GM18868 (cell line): ENCODE results near the gene PFDN4.
"Not testable (repeated sequence)": the region's sequence is repeated elsewhere in the genome, so short reads cannot be mapped to it uniquely, and the experiment has no call there.

ENCODE experiments used
- ATAC-seq: cut with Tn5 transposase; IDR thresholded peaks from one replicate; pipeline ENCODE4 v1.9.1; 2021; ENCODE audit warnings: mild to moderate bottlenecking, moderate library complexity; ENCODE audit not compliant: unreplicated experiment

Gene PFDN4

GRCh38 chr20:54223285-54223684, 15.4 kb downstream of the PFDN4 start:
- no peak for ATAC-seq

DNA sequence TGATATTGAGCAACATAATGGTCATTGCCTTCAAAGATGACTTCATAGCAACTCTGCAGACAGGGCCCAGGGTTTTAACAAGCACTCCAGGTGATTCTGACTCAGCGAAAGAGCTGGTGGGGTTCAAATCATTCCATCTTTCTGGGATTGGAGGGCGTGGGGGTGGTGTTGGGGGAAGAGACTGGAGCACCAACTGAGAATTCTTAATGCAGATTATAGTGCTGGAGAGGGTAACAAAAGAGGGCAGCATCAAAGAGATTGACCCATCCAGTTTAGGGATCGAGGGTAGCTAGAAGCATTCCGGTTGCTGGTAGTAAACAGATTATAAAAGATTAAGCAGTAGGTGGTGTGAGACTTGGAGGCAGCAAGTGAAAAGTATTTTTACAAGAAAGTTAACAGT, 15.9 kb downstream of the PFDN4 start:
- no peak for ATAC-seq

GRCh38 chr20:54224642-54225041, 16.8 kb downstream of the PFDN4 start:
- ATAC-seq, result not testable (repeated sequence)

DNA sequence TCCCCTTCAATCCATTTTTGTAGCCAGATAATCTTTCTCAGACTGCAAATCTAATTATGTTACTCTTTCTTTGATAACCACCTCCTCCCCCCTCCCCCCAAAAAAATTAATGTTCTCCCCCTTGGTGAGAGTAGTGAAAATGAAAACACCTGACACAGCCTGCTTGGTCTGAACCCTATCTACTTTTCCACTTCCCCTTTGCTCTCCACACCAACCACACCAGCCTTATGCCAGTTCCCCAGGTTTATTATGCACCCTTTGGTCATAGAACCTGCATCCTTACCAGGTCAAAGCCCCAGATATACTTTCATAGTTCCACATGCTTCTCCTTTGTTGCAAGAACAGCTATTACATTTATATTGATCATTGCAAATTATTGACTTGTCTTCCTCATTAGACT, 19.4 kb downstream of the PFDN4 start:
- ATAC-seq, result peak; percentile 93

GRCh38 chr20:54227751-54228150, 19.9 kb downstream of the PFDN4 start:
- ATAC-seq, result no peak

DNA sequence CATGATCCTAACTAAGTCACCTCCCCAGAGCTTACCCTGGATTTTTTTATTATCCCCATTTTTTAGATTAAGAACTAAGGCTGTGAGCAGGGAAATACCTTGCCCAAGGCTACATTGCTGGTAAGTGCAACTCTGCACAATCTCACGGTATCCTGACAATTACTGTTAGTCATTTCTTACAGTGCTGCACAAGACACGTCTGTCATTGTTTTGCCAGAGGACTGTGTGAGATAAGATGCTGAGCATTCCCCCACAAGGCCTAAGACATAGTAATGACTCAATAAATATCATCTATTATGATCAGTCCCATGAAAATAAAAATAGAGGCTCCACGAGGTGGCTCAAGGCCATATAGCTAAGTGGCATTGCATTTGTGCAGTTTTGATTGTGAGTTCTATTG, 21.0 kb downstream of the PFDN4 start:
- no peak for ATAC-seq

DNA sequence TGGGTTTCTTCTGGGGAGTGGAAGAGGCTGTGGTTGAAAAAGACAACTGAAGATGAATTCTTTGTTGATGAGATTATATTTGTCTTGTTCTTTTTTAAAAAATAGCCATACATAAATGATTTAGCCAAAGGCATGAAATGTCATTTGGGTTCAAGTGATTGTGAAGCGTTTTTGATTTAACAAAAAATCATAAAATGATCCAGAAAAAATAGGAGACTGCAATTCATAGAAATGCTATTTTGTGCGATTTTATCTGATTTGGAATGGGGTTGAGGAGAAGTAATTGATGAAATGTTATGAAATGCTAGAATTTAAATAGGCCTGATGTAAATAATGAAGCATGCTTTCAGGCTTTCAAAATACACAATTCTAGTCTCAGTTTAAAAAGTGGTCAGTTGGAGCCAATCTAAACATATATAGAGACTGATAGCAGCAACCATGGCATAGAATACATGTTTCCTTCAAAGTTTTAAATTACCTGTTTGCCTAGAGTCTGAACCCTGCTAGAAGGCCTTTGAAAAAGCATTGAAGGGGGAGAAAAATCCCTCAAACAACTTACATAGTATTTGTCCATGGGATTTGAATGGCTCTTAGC, 21.8 kb downstream of the PFDN4 start:
- no peak for ATAC-seq

DNA sequence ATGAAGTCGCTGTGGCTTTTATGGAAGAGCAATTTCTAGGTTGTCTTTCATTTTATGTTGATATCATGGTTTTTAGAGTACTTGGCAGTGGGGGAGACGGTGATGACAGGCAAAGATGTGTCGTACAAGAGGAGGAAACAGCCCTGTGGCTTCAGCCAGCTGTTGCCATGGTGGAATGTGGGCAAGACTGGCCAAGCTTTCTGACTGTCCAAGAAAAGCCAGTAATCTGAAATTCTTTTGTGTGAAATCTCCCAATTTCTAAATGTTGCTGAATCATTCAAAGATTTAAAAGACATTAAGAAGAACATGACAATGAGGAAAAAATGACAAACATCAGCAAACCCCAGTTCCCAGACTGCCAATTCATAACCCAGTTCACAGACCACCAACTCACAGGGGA, 23.1 kb downstream of the PFDN4 start:
- ATAC-seq, result no peak

DNA sequence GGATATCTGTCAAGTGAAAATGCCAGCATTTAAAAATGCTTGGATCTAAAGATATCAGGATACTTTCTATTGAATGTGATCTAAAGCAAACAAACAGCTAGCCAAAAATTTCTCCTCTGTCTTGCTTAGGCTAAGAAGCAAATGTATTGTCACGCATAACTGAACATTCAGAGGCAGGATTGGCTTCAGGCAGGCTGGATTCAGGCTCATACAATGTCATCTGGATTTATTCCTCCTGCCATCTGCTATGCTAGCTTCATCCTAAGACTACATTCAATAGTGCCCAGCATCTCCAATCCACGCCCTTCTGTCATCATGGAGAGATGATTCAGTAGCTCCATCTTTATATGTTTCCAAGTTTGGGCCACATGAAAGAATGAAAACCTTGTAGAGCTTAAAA, 27.1 kb downstream of the PFDN4 start:
- ATAC-seq, result no peak

DNA sequence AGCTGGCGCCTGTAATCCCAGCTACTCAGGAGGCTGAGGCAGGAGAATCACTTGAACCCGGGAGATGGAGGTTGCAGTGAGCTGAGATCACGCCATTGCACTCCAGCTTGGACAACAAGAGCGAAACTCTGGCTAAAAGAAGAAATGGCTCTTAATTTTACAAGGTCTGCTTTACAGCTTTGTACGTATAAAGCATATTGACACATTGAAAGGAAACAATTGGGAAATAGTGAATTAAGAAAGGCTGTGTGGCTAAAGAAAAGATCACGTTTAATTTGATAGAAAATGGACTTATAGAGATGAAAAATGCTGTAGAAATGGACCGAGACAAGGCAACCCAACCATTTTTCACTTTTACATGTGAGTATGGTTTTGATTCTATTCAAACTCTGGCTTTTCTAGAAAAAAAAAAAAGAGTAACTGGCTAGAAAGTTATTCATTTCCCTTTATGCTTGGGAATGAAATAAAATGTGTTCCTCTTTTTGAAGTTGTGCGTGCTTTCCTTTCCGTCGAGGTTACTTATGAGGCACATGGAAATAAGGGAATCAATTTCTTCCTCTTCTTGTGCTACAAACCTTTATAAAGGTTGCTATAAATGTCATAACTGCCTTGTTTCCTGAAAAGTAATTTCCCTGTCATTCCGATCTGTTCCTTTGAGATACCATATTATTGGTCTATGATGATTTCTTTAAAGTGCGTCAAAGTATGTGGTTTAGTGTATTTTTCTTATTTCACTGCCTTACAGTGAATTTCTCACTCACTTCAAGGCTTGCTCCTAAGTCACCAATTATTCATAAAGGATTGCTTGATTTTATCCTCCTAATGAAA, 29.4 kb downstream of the PFDN4 start:
- no peak for ATAC-seq

DNA sequence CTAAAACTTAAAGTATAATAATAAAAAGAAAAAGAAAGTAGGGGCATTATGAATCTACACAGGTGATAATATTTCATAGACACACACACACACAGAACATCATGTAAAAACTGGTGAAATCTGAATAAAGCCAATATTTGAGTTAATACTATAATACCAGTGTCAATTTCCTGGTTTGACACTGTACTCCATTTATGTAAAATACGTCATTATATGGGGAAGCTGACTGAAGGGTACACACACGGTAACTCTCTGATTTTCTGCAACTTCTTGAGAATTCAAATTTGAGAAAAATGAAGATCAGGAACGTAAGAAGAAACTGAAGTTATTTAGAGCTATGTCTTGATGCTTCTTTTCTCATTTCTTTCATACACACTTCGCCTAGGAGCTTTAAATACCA, 36.2 kb downstream of the PFDN4 start:
- ATAC-seq, result no peak

GRCh38 chr20:54248705-54249104, 40.8 kb downstream of the PFDN4 start:
- ATAC-seq, result not testable (repeated sequence)

GRCh38 chr20:54250691-54251090, 42.8 kb downstream of the PFDN4 start:
- no peak for ATAC-seq

DNA sequence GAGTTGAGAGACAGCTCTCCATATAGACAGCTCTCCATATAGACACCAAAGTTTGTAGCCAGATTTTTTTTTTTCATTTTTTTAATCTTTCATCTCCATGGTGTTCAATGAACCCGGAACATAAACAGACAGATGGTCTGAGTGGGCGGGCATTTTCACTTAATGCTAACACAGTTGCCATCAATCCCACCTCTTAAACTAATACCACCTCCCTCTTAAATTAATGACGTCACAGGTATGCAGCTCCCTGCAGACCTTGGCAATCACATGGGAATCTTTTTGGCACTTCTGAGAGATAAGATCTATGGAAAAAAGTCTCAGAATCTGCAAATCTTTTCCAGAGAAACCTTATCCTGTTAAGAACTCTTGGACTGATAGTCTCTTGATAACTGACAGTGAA, 43.2 kb downstream of the PFDN4 start:
- no peak for ATAC-seq

- ATAC-seq, result no peak
Observed at GRCh38 chr20:54254596-54254995, 46.7 kb downstream of the PFDN4 start.

DNA sequence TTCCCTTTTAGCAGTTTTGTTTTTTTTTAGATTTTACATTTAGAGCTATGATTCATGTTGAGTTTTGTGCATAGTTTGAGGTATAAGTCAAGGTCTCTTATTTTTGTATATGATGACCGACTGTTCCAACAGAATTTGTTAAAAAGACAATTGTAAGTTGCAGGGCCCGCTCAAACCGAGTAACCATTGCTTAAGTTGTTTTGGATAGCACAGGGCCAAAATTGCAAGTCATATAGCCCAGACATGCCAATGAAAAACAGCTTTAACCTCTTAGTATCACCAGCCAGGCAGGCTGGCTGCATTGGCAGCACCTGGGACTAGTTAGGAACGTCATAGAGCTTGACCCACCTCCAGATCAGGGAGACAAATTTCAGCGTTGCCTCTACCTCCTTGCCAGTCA, 47.3 kb downstream of the PFDN4 start:
- ATAC-seq, result no peak

DNA sequence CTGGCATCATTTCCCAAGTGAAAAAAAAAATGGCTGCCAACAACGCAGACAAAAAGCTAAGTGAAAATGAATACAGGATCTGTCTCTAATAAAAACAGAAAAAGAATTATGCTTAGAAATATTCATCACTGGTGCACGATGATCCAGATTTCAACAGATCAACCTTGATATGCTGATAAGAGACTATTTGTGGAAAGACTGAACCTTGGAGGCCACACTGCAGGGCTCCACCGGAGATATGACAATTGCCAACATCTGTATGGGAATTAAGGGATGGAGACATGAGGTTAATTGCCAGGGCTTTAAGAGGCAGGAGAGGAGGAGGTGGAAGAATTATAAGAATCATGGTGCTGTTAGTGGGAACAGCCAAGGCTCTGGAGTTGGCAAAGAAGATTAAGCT, 48.3 kb downstream of the PFDN4 start:
- no peak for ATAC-seq

DNA sequence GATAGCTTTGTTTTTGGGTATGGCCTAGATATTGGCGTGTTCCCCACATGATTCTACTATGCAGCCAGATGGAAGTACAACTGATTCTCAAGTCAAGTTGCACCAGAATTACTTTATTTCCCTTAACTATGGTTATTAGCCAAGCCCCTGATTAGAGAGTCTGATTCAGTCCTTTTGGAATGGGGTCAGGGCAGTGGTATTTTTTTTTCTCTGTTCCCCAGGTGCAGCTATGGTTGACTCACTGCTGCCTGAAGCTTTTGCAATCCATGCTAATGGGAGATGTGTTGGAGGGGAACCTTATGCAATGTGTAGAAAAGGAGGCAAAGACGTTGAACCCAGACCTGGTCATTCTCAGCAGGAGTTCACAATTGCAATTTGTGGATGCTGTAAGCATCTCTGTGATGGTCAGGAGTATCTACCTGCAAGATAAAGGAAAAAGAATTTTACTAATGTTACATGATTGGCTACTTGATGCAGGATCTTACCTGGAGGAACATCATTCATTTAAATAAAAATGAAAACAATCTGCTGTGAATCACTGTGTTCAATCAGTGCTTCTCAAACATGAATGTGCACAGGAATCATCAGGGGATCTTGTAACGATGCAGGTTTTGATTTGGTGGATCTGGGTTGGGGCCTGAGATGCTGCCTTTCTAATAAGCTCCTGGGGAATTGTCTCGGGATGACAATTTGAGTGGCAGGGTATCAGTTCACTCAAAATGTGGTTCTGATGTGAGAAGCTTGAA, 49.4 kb downstream of the PFDN4 start:
- ATAC-seq, result no peak

- ATAC-seq, result no peak
Observed at GRCh38 chr20:54260116-54260515, 52.2 kb downstream of the PFDN4 start.

GRCh38 chr20:54262671-54263070, 54.8 kb downstream of the PFDN4 start:
- ATAC-seq, result no peak

- no peak for ATAC-seq
Observed at GRCh38 chr20:54263116-54263690, 55.3 kb downstream of the PFDN4 start.

GRCh38 chr20:54265791-54266190, 57.9 kb downstream of the PFDN4 start:
- not testable (repeated sequence) for ATAC-seq
